Left forelimb (tissue), 1 donor: ENCODE results near the gene MEGF9.
A peak's percentile ranks its signal among the peaks of the same experiment; 100 is the strongest.

Experiments used
- DNase-seq: peaks from one replicate; pipeline ENCODE4 v3.0.0-alpha.2; 2018; ENCODE audit warnings: low spot score

Gene MEGF9

GRCh38 chr9:120621941-120622340, 92.3 kb downstream of the MEGF9 start:
- no peak for DNase-seq

GRCh38 chr9:120619751-120620655, 94.3 kb downstream of the MEGF9 start:
- no peak for DNase-seq

GRCh38 chr9:120616966-120617935, 97.0 kb downstream of the MEGF9 start:
- DNase-seq = no peak

GRCh38 chr9:120612218-120612617, 102.1 kb downstream of the MEGF9 start:
- DNase-seq = no peak

- no peak for DNase-seq
Observed at GRCh38 chr9:120611690-120612068, 102.6 kb downstream of the MEGF9 start.

- no peak for DNase-seq
Observed at GRCh38 chr9:120610975-120611689, 103.1 kb downstream of the MEGF9 start.

GRCh38 chr9:120609636-120610035, 104.6 kb downstream of the MEGF9 start:
- DNase-seq = no peak

GRCh38 chr9:120608421-120608820, 105.8 kb downstream of the MEGF9 start:
- no peak for DNase-seq

GRCh38 chr9:120603591-120603990, 110.7 kb downstream of the MEGF9 start:
- DNase-seq = no peak

GRCh38 chr9:120603010-120603409, 111.3 kb downstream of the MEGF9 start:
- DNase-seq = no peak

- no peak for DNase-seq
Observed at GRCh38 chr9:120593955-120594277, 120.4 kb downstream of the MEGF9 start.

- no peak for DNase-seq
Observed at GRCh38 chr9:120593250-120593954, 120.9 kb downstream of the MEGF9 start.

GRCh38 chr9:120592210-120592609, 122.1 kb downstream of the MEGF9 start:
- DNase-seq = no peak

GRCh38 chr9:120587328-120587727, 126.9 kb downstream of the MEGF9 start:
- no peak for DNase-seq

- DNase-seq = no peak
Observed at GRCh38 chr9:120583958-120584369, 130.3 kb downstream of the MEGF9 start.

- DNase-seq = peak; percentile 93
Observed at GRCh38 chr9:120580051-120580896, 134.0 kb downstream of the MEGF9 start, which contains the start of gene CDK5RAP2. Gene CDK5RAP2 (minus strand): TSS chr9:120580167. CDS start chr9:120579978, 189 bp downstream.

GRCh38 chr9:120579139-120580050, 134.9 kb downstream of the MEGF9 start:
- no peak for DNase-seq

GRCh38 chr9:120574473-120574872, 139.8 kb downstream of the MEGF9 start:
- DNase-seq = no peak

GRCh38 chr9:120572472-120572871, 141.8 kb downstream of the MEGF9 start:
- DNase-seq = no peak
